Left colon (tissue), 2 donors: ENCODE measurements around the gene RBBP8NL. TPM values are rescaled to one million over a fixed set of nuclear protein-coding genes. Genes with fewer than 3 reads are reported as not detected.
A peak's percentile ranks its signal among the peaks of the same experiment; 100 is the strongest.
"Not testable (repeated sequence)": the region's sequence is repeated elsewhere in the genome, so short reads cannot be mapped to it uniquely, and the experiment has no call there.

Experiments used
- ATAC-seq: fragments of 200-7000 bp; cut with Tn5 transposase; one replicate; pipeline ENCODE4 v1.9.1; 2020; ENCODE audit warnings: mild to moderate bottlenecking, moderate library complexity
- DNase-seq, 2 donors: peaks; one replicate each; pipeline ENCODE4 v3.0.0-alpha.2; 2020
- intact Hi-C, 2 donors: fragments of 100-400 bp; cut with DNase I in 1 of 2; cut with micrococcal nuclease in 1 of 2; formaldehyde crosslinking; loops; one replicate each; pipeline versions ENCODE4 v1.11.2 to v1.14.0; 2022; cut with DNase I, micrococcal nuclease
- total RNA-seq, 2 donors: library from RNA; stranded (reverse); fragmentation: NEBNext Ultra II Directional; extraction: Animal tissue kit (Norgen Biotek cat#: 25700); gene quantifications; one replicate each; pipeline ENCODE4 v1.2.1, GENCODE V29; 2021
- donor health status: DM: no; HTN: no; CAD: no.
- donor health status: DM: yes; HTN: yes; CAD: no.

Gene RBBP8NL
- total RNA-seq, 2 donors from 2014 or later: 4.8 to 6.7 TPM

DNA sequence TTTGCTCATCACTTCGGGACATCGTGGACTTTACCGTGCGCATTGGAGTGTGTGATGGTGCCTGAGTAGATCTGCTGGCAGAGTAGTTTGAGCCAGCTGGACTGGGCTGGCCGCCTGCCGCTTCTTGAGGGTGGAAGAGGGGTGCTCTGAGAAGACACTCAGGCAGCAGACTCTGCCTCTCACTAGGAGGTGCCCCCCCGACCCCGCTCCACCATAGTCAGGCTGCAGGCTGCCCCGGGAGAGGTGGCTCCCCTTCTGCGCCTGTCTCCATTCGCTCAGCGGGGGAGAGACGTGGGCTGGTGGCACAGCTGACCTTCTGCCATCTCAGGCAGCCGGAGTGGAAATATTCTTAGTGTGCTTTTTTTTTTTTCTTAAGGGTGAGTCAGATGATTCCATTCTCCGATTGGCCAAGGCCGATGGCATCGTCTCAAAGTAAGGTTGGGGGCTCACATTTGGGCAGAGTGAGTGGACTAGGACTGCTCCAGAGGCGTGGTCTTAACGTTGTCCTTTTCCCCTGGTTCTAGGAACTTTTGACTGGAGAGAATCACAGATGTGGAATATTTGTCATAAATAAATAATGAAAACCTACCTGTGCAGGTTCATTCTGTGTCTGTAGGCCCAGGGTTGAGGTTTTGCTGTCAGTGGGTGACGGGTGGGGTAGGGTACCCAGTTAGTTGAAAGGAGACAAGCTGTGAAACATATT is 39.3 kb downstream of the RBBP8NL start:
- ATAC-seq (no peak), DNase-seq (peak in 1 of 2 donors; percentile 38)
- intact Hi-C loops: loop anchor here (10.0 kb wide), 2 partner anchors 83 to 373 kb away; partner anchors contain the start of gene ADRM1 (in 2 of the 2)

DNA sequence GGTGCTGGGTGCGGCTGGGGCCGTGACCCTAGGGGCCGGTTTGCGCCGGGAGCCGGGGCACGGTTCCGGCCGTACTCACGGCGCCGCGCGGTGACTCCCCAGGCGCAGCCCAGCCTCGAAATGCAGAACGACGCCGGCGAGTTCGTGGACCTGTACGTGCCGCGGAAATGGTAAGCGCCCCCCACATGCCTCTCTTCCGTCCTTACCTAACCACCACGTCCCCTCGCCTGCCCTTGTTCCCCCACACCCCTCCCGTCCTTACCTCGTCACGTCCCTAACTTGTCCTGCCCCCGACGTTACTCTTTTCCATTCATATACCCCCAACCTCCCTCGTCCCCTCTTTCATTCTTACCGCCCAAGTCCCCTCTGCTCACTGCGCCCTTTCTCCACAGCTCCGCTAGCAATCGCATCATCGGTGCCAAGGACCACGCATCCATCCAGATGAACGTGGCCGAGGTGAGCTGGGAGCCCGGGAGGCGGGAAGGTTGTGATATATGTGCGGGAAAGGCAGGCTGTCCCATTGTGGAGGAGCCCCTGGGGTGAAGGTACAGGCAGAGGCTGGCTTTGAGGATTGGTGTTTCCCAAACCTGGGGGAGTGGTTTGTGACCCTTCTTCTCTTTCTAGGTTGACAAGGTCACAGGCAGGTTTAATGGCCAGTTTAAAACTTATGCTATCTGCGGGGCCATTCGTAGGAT is 40.0 kb downstream of the RBBP8NL start:
- intact Hi-C loops: loop anchor here (10.0 kb wide), 2 partner anchors 83 to 373 kb away; partner anchors contain the start of gene ADRM1 (in 2 of the 2)
- DNase-seq (no peak), ATAC-seq (no peak)

DNA sequence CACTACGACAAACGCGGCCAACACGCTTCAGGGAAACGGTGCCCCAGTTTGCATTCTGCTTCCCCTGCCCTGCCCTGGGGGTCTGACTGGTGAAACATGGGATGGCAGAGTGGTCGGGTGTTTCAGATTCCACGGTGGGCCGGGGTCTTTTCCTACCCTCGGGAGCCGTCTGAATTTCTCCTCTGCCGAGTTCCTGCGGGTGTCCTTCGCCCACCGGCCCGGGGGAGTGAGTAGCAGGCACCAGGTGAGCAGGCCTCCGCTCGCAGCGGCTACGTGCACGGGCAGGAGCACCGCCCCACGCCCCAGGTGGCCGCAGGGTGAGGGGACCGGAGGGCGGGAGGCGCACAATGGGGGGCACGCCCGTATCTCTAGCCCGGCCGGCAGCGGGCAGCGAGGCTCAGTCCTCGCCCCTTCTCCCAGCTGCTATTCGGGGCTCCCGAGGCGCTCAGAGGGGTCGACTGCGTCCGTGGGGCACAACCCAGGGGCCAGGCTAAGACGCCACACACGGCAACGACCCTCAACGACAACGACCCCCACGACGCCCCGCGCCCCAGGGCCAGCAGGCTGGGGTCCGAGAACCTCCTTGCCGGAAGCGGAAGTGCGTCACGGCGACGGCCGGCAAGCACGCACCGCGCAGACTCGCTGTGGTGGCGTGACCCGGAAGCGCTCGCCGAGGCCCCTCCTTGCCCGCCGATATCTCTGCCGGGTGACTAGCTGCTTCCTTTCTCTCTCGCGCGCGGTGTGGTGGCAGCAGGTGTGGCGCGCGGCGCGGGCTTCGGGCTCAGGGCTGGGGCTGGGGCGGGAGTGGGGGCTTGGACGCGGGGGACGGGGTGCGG is 40.7 kb downstream of the RBBP8NL start, which contains the start of gene RPS21:
Gene RPS21 (plus strand): TSS at position 721 of the 836 bp plus-strand sequence. CDS start 236 bp downstream, outside the sequence.
- ATAC-seq: peak; percentile 90
- DNase-seq: peak; percentile 94
- intact Hi-C loops: loop anchor here (10.0 kb wide), 2 partner anchors 82 to 372 kb away; partner anchors contain the start of gene ADRM1 (in 2 of the 2)

DNA sequence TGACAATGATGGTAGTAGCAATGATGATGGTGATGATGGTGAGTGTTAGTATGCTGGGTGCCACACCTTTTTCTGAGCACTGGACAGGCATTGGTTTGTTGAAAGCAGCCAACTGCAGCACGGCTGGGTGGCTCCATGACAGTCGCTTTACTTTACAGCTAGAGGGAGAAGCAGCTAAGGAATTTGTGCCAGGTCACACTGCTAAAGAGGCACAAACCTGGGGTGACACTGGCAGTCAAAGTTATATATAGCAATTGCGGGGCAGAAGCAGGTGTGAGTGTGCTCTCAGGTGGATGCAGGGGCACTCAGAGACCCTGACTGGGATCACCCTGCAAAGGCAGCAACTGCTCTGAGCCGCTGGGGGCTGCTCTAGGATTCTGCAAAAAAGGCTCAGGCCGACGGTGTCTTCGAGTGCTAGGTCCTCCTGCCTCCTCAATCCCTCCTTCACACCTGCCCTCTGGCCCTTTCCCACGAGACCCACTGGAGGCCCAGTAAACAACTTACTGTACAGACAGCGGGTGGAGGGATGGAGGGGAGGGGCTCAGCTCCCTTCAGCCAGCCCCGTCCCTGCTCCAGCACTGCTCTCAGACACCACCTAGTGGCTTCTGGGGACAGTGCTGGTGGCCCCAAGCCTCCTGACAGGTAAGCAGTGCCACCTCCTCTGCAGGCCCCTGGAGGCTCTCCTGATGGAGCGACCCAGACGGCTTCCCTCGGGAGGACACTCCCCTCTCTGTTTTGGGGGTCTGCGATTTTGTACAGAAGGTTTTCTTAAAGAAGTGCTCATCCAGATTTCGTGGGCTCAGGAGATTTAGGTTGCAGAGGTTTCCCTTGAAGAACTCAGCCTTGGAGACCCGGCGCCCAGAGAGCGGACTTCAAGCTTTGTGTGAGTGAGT is 44.8 kb downstream of the RBBP8NL start:
- intact Hi-C loops: loop anchor here (10.0 kb wide), 2 partner anchors 78 to 368 kb away; partner anchors contain the start of gene ADRM1 (in 2 of the 2)
- DNase-seq (peak; percentile 64 to 83), ATAC-seq (peak; percentile 57)

DNA sequence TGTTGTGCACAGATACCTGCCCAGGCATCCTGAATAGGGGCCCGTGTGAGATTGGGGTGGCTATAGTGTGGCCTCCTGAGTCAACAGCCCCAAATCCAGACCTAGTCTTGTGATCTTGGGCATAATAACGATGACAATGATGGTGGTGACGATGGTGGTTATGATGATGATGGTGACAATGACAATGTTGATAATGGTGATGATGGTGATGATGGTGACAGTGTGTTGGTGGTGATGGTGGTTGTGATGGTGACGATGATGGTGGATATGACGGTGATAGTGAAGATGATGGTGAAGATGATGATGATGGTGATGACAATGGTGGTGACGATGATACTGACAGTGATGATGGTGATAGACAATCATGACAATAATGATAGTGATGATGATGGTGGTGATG is 45.5 kb downstream of the RBBP8NL start:
- intact Hi-C loops: loop anchor here (10.0 kb wide), 2 partner anchors 77 to 367 kb away; partner anchors contain the start of gene ADRM1 (in 2 of the 2)
- DNase-seq (no peak), ATAC-seq (no peak)

DNA sequence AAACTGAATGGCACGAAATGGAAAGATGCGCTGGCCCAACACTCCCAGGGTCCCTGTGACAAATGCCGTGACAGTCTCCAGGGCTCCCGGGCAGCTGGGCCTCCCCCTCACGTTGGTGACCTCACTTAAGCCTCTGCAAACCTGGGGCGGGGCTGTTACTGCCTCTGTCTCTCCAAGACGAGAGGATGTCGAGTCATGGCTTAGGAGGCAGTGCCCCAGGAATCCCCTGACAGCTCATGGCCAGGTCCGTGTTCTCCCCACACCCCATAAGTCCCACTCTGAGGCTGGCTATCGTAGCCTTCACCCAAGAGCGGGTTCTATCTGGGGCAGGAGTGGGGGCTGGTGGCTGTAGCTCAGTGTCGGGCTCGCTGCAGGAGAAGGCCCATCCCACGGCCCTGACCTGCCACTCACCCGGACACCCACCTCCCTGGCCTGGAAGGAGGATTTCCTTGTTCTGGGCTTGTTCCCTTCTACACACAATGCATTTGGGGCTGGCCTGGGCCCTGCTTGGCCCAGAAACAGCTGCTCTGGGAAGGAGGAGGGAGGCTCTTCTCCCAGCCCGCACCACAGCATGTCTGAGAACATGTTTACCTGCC is 46.0 kb downstream of the RBBP8NL start:
- ATAC-seq: no peak
- DNase-seq: no peak
- intact Hi-C loops: loop anchor here (10.0 kb wide), 2 partner anchors 76 to 366 kb away; partner anchors contain the start of gene ADRM1 (in 2 of the 2)

DNA sequence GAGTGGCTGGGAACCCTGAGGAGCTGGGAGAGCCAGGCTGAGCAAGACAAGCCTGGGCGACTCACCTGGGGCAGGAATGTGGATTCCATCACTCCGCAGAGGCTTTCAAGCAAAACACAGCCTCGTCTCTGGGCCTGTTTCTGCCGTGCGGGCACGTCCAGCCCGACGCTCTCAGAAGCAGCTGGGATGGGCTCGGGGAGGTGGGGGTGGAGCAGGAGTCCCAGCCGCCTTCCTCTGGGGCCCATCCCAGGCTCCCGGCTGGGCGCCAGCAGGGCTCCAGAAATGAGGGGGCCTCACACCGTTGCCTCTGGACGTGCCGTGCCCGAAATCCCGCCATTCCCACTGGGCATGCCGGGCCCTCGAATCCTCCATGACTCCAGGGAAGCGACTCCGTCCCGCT is 49.1 kb downstream of the RBBP8NL start:
- ATAC-seq (no peak), DNase-seq (no peak)
- intact Hi-C loops: no loop called here

DNA sequence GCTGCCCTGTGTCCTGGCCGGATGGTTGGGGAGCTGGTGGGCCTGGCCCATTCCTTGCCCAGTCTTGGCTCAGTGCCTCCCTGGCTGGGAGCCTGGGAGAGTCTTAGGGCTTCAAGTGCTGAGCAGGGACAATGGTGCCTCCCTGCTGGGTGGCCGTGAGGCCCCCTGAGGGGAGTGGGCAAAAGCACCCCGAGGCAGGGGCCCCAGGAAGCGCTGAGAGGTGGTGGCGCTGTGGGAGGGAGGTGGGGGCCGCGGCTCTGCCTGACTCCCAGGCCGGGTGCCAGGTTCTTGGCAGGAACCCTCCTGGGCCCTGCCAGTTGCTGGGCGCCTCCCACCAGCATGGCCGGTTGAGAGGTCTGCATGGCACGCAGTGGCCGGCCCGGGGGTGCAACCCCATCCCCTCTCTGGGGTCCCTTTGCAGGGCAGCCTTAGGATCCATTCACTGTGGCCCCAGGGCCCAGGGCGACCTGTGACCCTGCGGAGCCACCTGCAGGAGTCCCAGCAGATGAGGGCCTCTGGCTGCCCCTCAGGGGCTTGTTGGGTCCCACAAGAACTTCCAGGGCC is 49.6 kb downstream of the RBBP8NL start:
- no peak for DNase-seq
- intact Hi-C loops: no loop called here
- no peak for ATAC-seq

DNA sequence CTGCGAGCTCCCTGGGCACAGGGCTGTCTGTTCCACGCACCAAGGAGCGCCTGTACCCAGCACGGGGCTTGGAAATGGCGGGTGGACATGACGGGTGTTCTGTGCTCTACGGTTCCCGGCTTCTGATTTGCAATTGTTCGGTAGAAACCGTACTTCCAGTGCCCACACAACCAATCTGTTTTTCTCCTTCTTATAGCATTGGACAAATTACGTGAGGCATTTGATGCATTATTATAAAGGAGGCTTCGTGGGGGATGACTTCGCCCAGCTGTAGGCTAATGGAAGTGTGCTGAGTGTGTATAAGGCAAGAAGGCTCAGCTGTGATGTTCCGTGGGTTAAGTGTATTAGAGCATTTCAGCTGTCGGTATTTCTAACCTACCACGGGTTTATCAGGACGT is 50.3 kb downstream of the RBBP8NL start:
- DNase-seq (no peak), ATAC-seq (no peak)
- intact Hi-C loops: no loop called here

DNA sequence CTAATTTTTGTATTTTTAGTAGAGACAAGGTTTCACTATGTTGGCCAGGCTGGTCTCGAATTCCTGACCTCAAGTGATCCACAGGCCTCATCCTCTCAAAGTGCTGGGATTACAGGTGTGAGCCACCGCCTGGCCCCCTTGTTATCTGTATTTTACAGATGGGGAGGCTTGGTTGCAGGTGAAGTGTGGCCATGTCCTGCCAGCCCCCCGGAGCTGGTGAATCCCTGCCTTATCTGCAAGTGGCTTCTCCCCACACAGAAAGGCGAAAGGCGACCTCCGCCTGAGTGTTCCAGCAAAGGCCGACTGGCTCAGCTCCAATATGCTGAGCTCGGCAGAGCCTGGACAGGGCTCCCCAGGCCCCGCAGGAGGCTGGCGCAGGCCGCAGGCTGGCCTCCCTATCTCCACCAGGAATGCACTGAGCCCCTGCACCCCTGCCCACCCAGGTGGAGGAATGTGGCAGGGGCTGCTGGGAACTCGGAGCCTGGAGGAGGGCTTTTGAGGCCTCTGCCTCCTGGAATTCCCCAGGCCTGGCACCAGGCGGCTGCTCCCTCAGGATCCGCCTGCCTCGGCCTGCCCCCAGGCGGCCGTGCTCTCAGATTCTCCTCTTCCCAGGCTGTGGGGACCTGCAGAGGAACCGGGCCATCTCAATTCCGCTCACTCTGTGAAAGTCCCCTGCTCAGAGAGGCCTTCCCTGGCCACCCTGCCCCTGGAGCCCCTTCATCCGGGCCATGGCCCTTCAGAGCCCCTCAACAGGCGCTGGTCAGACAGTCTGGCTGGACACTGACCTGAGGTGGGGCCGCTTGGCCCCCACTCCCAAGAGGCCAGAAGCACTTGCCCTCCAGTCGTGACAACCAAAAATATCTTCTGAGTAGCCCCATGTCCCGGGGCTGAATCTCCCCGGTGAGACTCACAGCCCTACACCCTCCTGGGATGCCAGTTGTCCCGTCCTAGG is 51.0 kb downstream of the RBBP8NL start:
- ATAC-seq: peak; percentile 31
- intact Hi-C loops: no loop called here
- DNase-seq: no peak

DNA sequence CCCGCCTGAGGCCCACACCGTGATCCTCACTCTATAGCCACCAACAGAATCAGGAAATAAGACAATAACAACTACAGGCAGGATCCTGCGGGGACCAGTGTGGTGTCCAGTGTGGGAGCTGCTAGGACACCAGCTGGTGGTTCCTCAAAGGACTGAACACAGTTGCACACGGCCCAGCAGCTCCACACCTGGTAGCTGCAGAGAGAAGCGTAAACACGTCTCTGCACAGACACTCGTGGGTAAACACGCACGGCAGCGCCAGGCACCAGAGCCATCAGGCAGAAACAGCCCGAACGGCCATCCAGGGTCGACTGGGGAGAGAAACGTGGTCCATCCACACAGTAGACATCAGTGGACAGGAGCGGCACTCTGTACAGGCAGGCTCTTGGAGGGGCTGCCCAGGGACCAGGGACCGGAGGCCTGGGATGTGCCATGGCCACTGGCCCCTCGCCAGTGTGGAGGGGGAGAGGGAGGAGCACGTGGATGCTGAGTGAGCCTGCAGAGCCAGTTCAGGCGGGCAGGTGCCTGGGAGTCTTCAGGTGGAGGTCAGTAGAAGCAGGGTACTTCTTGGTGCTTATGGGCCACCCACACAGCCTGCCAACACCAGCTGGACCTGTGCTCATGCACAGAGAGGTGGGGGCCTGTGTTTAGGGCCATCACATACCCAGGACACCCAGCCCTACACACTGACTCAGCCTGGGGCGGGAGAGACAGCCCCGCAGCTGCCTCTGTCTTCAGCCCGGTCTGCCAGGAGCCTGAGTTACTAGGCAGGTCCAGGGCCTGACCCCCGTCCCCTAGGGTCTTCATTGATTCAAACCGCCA is 52.8 kb downstream of the RBBP8NL start:
- DNase-seq: no peak
- intact Hi-C loops: no loop called here
- ATAC-seq: no peak

DNA sequence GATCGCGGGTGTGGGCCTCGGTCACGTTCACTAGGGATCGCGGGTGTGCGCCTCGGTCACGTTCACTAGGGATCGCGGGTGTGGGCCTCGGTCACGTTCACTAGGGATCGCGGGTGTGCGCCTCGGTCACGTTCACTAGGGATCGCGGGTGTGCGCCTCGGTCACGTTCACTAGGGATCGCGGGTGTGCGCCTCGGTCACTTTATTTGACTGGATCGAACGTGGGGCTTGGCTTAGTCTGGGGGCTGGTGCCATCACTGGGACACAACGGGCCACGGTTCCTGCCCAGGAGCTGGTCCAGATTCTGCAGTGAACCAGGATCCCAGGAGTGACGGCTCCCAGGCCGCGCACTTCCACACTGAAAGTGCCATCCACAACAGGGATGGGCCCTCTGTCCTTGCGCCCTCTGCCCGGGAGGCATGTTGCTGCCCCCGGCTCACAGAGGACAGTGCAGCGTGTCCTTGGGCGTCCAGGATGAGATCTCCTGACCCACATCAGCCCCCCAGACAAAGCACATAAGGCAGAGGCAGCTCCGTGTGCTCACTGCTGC is 53.6 kb downstream of the RBBP8NL start:
- intact Hi-C loops, ATAC-seq, DNase-seq: not testable (repeated sequence)

DNA sequence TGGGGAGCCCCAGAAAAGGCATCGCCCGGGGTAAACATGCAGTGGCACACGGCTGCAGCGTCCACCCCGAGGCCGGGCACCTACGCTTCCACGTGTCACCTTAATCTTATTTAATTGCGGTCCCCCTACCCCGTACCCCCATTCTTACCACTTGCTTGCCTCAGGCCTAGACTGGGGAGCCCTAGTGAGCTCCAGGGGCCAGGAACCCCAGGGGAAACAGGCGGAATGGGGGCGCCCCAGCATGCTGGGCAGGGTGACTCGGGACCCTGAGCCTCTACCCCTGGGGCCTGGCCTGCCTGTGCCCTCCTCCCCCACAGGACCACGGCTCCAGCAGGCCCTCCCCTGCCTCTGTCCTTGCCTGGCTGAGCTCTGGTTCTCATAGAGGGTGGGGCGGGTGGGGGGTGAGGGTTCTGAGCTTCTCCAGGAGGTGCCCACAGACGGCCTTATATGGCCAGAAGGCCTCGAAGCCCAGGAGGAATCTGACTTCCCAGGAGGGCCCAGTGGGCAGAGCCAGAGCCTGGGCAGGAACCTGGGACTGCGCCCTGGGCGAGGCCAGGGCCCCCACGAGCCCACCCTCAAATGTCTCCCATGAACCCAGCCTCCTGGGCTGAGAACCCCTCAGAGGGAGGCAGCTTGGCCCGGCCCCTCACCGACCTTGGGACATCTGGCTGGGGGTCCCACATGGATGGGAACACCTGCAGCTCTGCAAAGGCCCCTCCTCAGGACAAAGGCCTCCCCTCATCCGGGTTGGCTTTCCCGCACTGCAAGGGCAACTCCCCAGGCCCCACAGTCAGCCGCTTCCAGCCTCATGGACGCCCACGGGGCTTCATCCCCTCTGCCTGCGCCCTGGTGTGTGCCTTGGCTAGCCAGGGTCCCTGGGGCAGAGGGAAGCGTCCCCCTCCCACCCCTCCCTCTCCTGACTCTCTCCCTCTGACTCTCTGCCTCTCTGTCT is 55.0 kb downstream of the RBBP8NL start:
- ATAC-seq (no peak), DNase-seq (no peak)
- intact Hi-C loops: no loop called here

DNA sequence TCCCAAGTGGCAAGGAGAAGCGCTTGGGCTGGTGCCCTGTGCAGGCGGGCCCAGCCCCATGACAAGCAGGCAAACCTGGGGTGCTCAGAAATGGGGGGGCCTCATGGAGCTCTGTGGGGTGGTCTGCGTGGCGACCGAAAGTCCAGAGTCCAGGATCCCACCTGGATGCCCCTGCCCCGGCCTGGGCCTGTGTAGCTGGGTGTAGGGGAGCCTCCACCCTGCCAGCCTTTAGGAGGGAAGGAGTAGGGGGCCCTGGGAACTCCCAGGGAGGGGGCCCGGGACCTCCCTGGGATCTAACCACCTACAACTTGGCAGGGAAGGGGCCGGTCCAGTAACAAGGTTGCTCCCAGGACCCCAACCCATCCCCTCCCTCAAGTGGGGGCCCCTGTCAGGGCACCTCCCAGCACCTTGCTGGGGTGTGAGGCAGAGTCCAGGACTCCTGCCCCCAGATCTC is 55.7 kb downstream of the RBBP8NL start:
- ATAC-seq: no peak
- intact Hi-C loops: no loop called here
- no peak for DNase-seq
